ENCODE measurements around the gene ADAMTSL3. TPM values are rescaled to one million over a fixed set of nuclear protein-coding genes. Genes with fewer than 3 reads are reported as not detected.

The ADAMTSL3 gene
- total RNA-seq, 1 donor, result not detected

DNA sequence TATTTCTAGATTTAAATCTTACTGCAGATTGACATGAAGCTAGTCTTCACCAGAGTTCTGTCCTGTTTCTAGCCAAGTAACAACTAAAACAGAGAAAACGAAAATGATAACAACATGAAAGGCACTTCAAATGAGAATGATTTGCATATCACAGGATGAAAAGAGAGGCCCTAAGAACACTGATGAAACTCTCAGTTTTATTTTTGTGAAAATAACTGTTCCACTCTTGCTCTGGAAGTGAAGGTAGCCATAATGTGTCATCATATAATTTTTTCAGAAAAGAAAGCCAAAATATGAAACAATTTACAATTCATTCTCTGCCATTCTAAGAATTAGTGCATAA is 274.4 kb downstream of the ADAMTSL3 start:
- no peaks in the 10 kb centered on the region for H3K9me3 ChIP-seq (ENCODE audit: low read depth, low read length)
- H3K4me1 ChIP-seq (ENCODE audit: insufficient read depth, low read length), result no peaks in the 10 kb centered on the region
- no peak overlapping the region for H3K4me3 ChIP-seq (ENCODE audit: low read length)
- no peaks in the 10 kb centered on the region for H3K27me3 ChIP-seq (ENCODE audit: insufficient read depth, low read length)

DNA sequence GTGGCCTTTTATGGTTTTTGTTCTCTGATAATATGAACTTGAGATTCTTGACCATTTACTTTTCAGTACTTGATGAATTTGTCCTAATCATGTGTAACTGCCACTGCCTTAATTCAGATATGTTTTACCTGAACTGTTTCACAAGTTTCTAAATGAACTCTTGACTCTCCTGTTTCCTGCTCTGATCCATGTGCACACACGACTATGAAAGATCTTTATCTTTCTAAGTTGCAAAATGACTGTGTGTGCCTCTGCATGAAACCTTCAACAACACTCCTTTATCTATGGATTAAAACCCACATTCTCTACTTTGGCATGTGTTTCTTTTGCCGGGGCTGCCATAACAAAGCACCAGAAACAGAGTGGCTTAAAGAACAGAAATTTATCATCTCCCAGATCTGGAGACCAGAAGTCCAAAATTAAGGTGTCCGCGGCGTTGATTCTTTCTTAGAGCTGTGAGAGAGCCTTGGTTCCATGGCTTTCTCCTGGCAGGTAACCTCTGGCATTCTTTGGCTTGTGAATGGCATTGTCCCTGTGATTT is 275.0 kb downstream of the ADAMTSL3 start:
- no peaks in the 10 kb centered on the region for H3K9me3 ChIP-seq (ENCODE audit: low read depth, low read length)
- H3K27me3 ChIP-seq (ENCODE audit: insufficient read depth, low read length), result no peaks in the 10 kb centered on the region
- H3K4me3 ChIP-seq (ENCODE audit: low read length), result no peak overlapping the region
- H3K4me1 ChIP-seq (ENCODE audit: insufficient read depth, low read length), result no peaks in the 10 kb centered on the region

DNA sequence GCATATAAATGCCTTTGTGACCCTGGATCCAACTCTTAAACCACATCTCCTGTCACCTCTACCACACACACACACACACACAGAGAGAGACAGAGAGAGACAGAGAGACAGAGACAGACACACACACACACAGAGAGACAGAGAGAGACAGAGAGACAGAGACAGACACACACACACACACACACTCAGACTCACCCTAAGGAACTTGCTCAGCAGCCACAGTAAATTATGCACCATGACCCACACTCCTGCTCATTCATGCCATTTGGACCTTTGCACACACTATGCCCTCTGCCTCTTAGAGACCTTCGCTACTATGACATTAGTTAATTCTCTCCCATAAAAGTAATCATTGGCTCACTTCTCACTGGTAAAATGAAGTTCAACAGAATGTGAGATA is 275.7 kb downstream of the ADAMTSL3 start:
- no peaks in the 10 kb centered on the region for H3K27me3 ChIP-seq (ENCODE audit: insufficient read depth, low read length)
- no peak overlapping the region for H3K4me3 ChIP-seq (ENCODE audit: low read length)
- no peaks in the 10 kb centered on the region for H3K4me1 ChIP-seq (ENCODE audit: insufficient read depth, low read length)
- no peaks in the 10 kb centered on the region for H3K9me3 ChIP-seq (ENCODE audit: low read depth, low read length)

DNA sequence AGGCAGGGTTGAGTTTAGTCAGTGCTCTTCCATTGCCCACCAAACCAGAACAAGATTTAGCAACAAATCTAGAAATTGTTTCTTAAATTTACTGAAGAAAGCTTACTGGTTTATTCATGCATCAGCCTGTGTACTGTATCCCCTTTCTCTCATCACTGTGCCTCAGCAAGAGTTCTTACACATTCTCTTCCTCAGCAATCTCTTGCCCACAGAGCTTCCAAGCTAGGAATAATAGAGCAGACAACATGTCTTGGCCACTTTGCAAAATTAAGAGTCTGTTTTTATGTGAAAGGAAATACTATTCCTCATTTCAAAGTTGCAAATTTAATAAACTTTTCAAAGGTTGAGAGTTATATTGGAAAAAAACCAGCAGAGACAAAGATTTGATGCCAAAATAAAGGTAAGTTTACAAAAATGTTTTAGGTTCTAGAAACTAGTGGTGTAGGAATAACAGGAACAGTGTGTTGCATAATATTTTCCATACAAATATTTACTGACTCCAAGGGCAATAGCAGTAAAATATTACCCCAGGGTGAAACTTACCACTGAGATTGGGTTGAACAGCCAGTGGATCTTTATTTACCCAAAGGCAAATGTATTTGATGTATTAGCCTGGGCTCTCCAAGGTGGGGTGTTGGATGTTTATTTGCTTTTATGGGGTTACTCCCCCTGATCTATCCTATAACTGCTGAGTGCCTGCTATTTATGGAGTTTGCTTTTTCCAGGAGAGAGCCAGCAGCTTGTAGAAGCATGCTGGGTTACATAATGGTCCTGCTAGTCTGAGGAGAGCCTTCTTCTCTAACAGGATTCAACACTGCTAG is 276.7 kb downstream of the ADAMTSL3 start:
- Histone ChIP-seq H3K9me3 (ENCODE audit: low read depth, low read length) (no peaks in the 10 kb centered on the region), H3K4me1 (ENCODE audit: insufficient read depth, low read length) (no peaks in the 10 kb centered on the region), H3K27me3 (ENCODE audit: insufficient read depth, low read length) (no peaks in the 10 kb centered on the region), H3K4me3 (ENCODE audit: low read length) (no peak overlapping the region)

DNA sequence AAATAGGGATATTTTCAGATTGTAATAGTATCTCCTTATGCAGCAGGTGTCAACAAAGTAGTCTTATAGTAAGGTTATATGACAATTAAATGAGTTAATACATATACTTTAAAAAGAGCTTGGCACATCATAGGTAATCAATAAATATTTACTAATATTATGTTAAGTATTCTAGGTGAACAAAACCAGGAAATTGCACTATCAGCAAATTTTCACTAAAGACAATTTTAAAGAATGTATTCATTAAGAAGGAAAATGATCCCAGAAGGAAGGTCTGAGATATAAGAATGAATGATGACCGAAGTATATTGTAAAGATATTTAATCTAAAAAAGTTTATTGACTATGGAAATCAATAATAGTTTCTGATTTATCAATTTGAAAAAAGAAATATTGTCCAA is 281.9 kb downstream of the ADAMTSL3 start:
- no peak overlapping the region for H3K4me3 ChIP-seq (ENCODE audit: low read length)
- H3K9me3 ChIP-seq (ENCODE audit: low read depth, low read length), result no peaks in the 10 kb centered on the region
- H3K27me3 ChIP-seq (ENCODE audit: insufficient read depth, low read length), result no peaks in the 10 kb centered on the region
- H3K4me1 ChIP-seq (ENCODE audit: insufficient read depth, low read length), result no peaks in the 10 kb centered on the region

DNA sequence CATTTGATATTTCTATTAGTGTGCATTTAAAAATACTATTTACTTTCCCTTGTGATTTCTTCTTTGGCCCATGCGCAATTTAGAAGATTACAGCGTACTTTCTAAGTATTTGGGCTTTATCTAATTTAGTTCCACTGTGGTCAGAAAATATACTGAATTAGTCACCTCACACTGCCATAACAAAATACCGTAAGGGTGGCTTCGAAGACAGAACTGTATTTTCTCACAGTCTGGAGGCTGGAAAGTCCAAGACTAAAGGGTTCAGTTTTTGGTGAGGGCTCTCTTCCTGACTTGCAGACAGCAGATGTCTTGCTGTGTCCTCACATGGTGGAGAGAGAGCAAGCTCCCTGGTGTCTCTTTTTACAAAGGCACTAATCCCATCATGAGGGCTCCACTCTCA is 286.2 kb downstream of the ADAMTSL3 start:
- H3K4me3 ChIP-seq (ENCODE audit: low read length), result no peak overlapping the region
- H3K27me3 ChIP-seq (ENCODE audit: insufficient read depth, low read length), result no peaks in the 10 kb centered on the region
- no peaks in the 10 kb centered on the region for H3K4me1 ChIP-seq (ENCODE audit: insufficient read depth, low read length)
- H3K9me3 ChIP-seq (ENCODE audit: low read depth, low read length), result no peaks in the 10 kb centered on the region

DNA sequence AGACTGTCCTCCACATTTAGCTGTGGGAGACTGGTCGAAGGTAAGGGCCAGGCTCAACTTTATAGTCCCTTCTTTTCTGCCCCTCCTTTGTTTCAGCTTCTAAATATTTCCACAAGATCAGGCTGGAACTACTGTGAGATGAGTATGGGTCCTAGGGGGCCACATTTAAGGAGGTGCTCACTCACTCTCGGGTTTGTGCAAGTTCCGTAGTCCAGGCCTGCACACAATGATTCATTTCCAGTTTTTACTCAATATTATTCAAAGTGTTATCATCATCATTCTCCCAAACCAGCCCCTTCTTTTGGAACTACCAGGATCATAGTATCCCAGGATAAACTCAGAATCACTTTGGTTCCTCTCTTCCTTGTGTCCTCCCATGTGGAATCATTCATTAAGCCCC is 289.1 kb downstream of the ADAMTSL3 start:
- no peak overlapping the region for H3K4me3 ChIP-seq (ENCODE audit: low read length)
- H3K27me3 ChIP-seq (ENCODE audit: insufficient read depth, low read length), result no peaks in the 10 kb centered on the region
- H3K4me1 ChIP-seq (ENCODE audit: insufficient read depth, low read length), result no peaks in the 10 kb centered on the region
- no peaks in the 10 kb centered on the region for H3K9me3 ChIP-seq (ENCODE audit: low read depth, low read length)

DNA sequence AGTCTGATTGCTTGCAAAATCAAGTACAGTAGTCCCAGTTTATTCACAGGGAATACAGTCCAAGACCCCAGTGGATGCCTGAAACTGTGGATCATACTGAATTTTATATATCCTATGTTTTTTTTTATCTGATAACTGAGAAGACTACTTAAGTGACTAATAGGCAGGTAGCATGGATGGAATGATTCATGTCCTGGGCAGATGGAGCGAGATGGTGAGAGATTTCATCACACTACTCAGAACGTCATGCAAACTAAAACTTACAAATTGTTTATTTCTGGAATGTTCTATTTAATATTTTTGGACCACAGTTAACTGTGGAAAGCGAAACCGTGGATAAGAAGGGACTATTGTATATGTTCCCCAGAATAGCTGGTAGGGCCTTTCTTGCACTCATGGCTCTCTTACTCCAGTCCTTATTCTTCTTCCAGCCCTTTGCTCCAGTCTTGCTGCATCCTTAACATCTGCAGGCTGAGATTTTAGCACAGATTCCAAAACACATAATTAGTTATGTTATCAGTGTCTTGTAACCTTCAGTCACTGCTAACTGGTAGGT is 290.0 kb downstream of the ADAMTSL3 start:
- Histone ChIP-seq H3K9me3 (ENCODE audit: low read depth, low read length) (no peaks in the 10 kb centered on the region), H3K4me1 (ENCODE audit: insufficient read depth, low read length) (no peaks in the 10 kb centered on the region), H3K27me3 (ENCODE audit: insufficient read depth, low read length) (no peaks in the 10 kb centered on the region), H3K4me3 (ENCODE audit: low read length) (no peak overlapping the region)

DNA sequence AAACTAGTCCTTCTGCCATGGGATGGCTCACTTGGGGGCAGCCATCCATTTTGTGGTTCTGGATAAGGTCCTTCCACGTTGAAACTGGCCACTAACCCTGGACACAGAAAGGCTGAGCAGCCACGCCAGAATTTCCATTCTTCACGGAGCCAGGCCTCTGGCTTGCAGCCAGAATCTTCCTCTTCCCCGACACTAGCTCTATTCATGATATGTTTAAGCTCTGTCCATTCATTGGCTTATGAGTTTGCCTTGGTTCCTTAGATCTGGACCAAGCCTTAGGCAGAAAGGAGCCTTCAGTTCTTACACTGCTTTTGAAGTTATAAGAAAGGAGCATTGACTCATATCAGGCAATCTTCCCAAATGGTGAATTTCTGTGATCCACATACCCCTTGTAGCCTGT is 293.2 kb downstream of the ADAMTSL3 start:
- Histone ChIP-seq H3K4me3 (ENCODE audit: low read length) (no peak overlapping the region), H3K27me3 (ENCODE audit: insufficient read depth, low read length) (no peaks in the 10 kb centered on the region), H3K9me3 (ENCODE audit: low read depth, low read length) (no peaks in the 10 kb centered on the region), H3K4me1 (ENCODE audit: insufficient read depth, low read length) (no peaks in the 10 kb centered on the region)

DNA sequence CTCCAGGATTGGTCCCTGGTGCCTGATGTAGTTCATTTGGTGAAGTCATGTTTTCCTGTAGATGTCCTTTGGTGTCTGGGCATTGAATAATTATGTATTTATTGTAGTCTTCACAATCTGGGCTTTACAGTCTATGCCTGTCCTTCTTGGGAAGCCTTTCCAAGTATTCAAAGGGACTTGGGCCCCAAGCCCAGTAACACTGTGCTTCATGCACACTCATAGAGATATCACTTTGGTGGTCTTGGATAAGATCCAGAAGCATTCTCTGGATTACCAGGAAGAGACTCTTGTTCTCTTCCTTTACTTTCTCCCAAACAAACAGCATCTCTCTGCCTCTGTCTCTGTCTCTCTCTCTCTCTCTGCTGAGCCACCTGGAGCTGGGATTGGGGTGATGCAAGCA is 300.6 kb downstream of the ADAMTSL3 start:
- H3K27me3 ChIP-seq (ENCODE audit: insufficient read depth, low read length), result peaks cover 3% of the 10 kb centered on the region
- H3K9me3 ChIP-seq (ENCODE audit: low read depth, low read length), result no peaks in the 10 kb centered on the region

DNA sequence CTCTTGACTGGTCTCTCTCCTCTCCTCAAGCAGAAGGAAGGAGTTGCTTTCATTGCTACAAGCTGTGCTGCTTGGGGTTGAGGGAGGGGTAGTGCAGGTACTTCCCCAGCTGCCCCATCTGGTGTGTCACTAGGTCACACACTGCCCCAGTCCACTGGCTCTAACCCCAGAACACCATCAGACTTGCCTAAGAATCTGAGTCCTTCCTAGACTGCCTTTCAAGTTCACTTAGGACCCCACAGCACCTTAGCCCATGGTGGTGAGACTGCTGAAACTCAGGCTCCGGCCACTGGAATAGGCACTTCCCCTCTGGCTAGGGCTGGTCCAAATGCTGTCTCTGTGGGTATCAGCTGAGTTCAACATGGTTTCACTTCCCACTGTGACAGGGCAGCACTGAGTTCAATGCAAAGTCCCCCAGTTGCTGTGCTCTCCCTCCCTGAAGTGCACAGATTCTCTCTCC is 301.9 kb downstream of the ADAMTSL3 start:
- Histone ChIP-seq H3K27me3 (ENCODE audit: insufficient read depth, low read length) (peaks cover 3% of the 10 kb centered on the region), H3K4me3 (ENCODE audit: low read length) (no peak overlapping the region), H3K9me3 (ENCODE audit: low read depth, low read length) (no peaks in the 10 kb centered on the region), H3K4me1 (ENCODE audit: insufficient read depth, low read length) (no peaks in the 10 kb centered on the region)

More for the DNA sequence above, 300.6 kb downstream of the ADAMTSL3 start:
- H3K4me3 ChIP-seq (ENCODE audit: low read length), result no peak overlapping the region
- H3K4me1 ChIP-seq (ENCODE audit: insufficient read depth, low read length), result no peaks in the 10 kb centered on the region

DNA sequence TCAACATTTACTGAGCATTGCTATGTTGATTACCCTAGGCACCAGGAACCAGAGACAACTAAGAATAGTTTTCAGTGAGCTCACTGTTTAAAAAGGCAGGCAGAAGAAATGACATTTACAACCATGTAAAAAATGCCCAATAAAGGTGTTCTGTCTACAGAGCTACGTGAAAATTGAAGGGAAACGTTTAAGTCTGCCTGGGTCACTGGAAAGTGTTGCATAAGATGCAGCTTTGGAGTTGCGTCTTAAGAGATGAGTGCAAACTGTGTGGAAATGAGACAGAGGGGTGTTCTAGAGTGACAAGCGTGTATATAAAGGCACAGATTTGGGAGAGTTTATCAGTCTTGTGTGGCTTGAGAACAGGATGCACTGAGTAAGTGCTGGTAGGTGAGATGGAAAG is 303.0 kb downstream of the ADAMTSL3 start:
- no peaks in the 10 kb centered on the region for H3K9me3 ChIP-seq (ENCODE audit: low read depth, low read length)
- H3K4me1 ChIP-seq (ENCODE audit: insufficient read depth, low read length), result no peaks in the 10 kb centered on the region
- no peak overlapping the region for H3K4me3 ChIP-seq (ENCODE audit: low read length)
- peaks cover 3% of the 10 kb centered on the region for H3K27me3 ChIP-seq (ENCODE audit: insufficient read depth, low read length)

DNA sequence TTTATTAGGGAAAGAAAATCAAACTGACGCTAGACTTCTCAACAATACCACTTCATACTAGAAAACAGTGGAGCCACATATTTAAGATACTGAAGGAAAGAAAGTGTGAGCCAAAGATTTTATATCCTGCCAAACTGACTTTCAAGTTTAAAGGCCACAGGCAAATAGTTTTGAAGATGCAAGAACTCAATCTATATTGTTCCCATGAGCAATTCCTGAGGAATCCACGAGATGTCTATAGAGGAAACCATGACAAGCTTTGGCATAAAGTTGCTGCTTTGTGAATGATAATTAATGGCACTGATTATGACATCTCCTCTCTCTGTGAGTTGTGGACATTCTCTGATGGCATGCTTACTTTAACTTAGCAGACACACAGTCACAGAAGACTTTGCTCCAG is 305.6 kb downstream of the ADAMTSL3 start:
- H3K9me3 ChIP-seq (ENCODE audit: low read depth, low read length), result no peaks in the 10 kb centered on the region
- no peak overlapping the region for H3K4me3 ChIP-seq (ENCODE audit: low read length)
- no peaks in the 10 kb centered on the region for H3K27me3 ChIP-seq (ENCODE audit: insufficient read depth, low read length)
- H3K4me1 ChIP-seq (ENCODE audit: insufficient read depth, low read length), result no peaks in the 10 kb centered on the region

DNA sequence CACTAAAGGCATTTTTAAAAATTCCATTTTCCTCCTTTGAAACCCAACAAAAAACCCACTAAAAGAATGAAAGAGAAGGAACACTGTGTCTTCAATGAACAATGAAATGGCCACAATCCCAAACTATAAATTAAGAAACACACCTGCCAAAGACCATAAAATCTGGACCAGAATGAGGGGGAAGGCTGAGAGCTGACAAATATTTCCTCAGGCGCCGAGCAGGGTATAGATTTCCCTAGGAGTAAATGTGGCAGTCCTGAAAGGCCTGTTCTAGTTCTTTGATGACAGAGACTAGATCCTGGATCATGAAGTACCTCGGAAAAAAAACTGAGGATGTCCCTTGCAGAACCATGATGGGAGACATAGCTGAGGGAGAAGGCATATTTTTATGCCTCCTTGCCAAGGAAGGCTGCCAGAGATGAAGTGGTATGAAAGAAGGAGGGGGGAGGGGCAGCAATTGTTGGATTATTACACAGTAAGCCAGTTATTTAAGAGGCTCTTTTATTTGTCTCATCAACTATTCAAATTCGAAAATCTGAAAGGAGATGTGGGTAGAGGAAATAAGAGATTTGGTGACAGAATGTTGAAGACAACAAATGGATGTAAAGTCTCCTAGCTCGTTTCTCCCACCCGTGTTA is 306.4 kb downstream of the ADAMTSL3 start:
- Histone ChIP-seq H3K27me3 (ENCODE audit: insufficient read depth, low read length) (no peaks in the 10 kb centered on the region), H3K4me1 (ENCODE audit: insufficient read depth, low read length) (no peaks in the 10 kb centered on the region)

DNA sequence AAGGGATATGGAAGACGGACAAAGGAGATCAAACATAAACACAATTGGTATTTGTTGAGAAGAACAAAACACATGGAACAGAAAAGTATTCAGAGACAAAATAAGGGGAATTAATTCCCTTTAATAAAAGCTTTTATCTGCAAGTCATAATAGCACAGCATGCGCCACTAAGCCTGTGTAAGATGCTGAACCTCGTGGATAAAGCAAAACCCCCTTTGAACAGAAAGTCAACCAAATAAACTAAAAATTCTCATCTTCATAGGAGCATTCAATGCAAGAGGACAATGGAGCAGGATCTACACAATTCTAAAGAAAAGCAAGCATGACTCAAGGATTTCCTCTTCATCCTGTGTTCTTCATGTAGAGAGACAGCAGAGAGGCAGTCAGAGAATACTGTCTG is 307.4 kb downstream of the ADAMTSL3 start:
- Histone ChIP-seq H3K9me3 (ENCODE audit: low read depth, low read length) (no peaks in the 10 kb centered on the region), H3K4me3 (ENCODE audit: low read length) (no peak overlapping the region), H3K4me1 (ENCODE audit: insufficient read depth, low read length) (no peaks in the 10 kb centered on the region), H3K27me3 (ENCODE audit: insufficient read depth, low read length) (no peaks in the 10 kb centered on the region)

More for the DNA sequence above, 306.4 kb downstream of the ADAMTSL3 start:
- no peaks in the 10 kb centered on the region for H3K9me3 ChIP-seq (ENCODE audit: low read depth, low read length)
- H3K4me3 ChIP-seq (ENCODE audit: low read length), result no peak overlapping the region
